Neuronal stem cell (in vitro differentiated cells): ENCODE measurements around the gene NRDE2.

ENCODE experiments used
- DNase-seq: peaks from one replicate; pipeline ENCODE4 v3.0.0-alpha.2; 2013; ENCODE audit warnings: low spot score
- H2AFZ ChIP-seq: one replicate; pipeline ENCODE4 v1.6.1; 2013; ENCODE audit warnings: mild to moderate bottlenecking, low read length, inconsistent platforms
- H2AK5ac ChIP-seq: 2 replicates; pipeline ENCODE4 v1.6.1; 2013; ENCODE audit warnings: low read depth, mild to moderate bottlenecking, inconsistent platforms, low read length, moderate library complexity, mixed read lengths
- H2BK120ac ChIP-seq: 2 replicates; pipeline ENCODE4 v1.6.1; 2013; ENCODE audit warnings: low read depth, mild to moderate bottlenecking, inconsistent platforms, low read length, moderate library complexity, mixed read lengths
- H2BK12ac ChIP-seq: one replicate; pipeline ENCODE4 v1.6.1; 2013; ENCODE audit warnings: low read length, inconsistent platforms
- H2BK15ac ChIP-seq: 2 replicates; pipeline ENCODE4 v1.6.1; 2013; ENCODE audit warnings: mild to moderate bottlenecking, low read length, inconsistent platforms, mixed read lengths
- H2BK5ac ChIP-seq: one replicate; pipeline ENCODE4 v1.6.1; 2013; ENCODE audit warnings: inconsistent platforms, mild to moderate bottlenecking, low read length, moderate library complexity
- H3K14ac ChIP-seq: one replicate; pipeline ENCODE4 v1.6.1; 2013; ENCODE audit warnings: low read length, inconsistent platforms
- H3K18ac ChIP-seq: 2 replicates; pipeline ENCODE4 v1.6.1; 2013; ENCODE audit warnings: low read length, inconsistent platforms
- H3K23ac ChIP-seq: 2 replicates; pipeline ENCODE4 v1.6.1; 2013; ENCODE audit warnings: low read depth, mild to moderate bottlenecking, mixed read lengths, low read length, inconsistent platforms; ENCODE audit not compliant: poor library complexity
- H3K27ac ChIP-seq: replicated peaks from 3 replicates; pipeline ENCODE4 v1.5.1; 2013; ENCODE audit warnings: low read length, inconsistent platforms
- H3K27me3 ChIP-seq, 3 experiments: 2 replicates each; pipeline ENCODE4 v1.6.1; 2013; ENCODE audit warnings: low read length in 3 of 3, mild to moderate bottlenecking in 2 of 3, inconsistent platforms in 1 of 3, low read depth in 1 of 3, mixed read lengths in 1 of 3, moderate library complexity in 1 of 3; ENCODE audit not compliant: control insufficient read depth in 3 of 3, insufficient read depth in 3 of 3
- H3K36me3 ChIP-seq, 2 donors: replicated peaks in 1 of 2; 2 replicates each; pipeline ENCODE4 v1.6.1; 2013; ENCODE audit warnings: low read length in 2 of 2; ENCODE audit not compliant: control insufficient read depth in 2 of 2, insufficient read depth in 2 of 2
- H3K4ac ChIP-seq: 2 replicates; pipeline ENCODE4 v1.6.1; 2013; ENCODE audit warnings: inconsistent platforms, mild to moderate bottlenecking, low read length, moderate library complexity
- H3K4me1 ChIP-seq, 2 donors: 1 replicate in 1 of 2; 2 replicates in 1 of 2; pipeline ENCODE4 v1.6.1; 2013; ENCODE audit warnings: low read length in 2 of 2, low read depth in 1 of 2; ENCODE audit not compliant: control insufficient read depth in 2 of 2, insufficient read depth in 1 of 2
- H3K4me2 ChIP-seq: one replicate; pipeline ENCODE4 v1.6.1; 2013; ENCODE audit warnings: mild to moderate bottlenecking, low read length, inconsistent platforms; ENCODE audit not compliant: insufficient read depth, poor library complexity, severe bottlenecking
- H3K4me3 ChIP-seq, 2 donors: 2 replicates each; pipeline ENCODE4 v1.5.1; 2013; ENCODE audit warnings: low read length in 2 of 2, mild to moderate bottlenecking in 2 of 2, inconsistent platforms in 1 of 2, moderate library complexity in 1 of 2
- H3K79me1 ChIP-seq: one replicate; pipeline ENCODE4 v1.6.1; 2013; ENCODE audit warnings: low read depth, mild to moderate bottlenecking, inconsistent platforms, low read length, moderate library complexity
- H3K9ac ChIP-seq: one replicate; pipeline ENCODE4 v1.6.1; 2013; ENCODE audit warnings: mild to moderate bottlenecking, low read depth, low read length, inconsistent platforms; ENCODE audit not compliant: poor library complexity
- H3K9me3 ChIP-seq, 2 donors: replicated peaks in 1 of 2; 2 replicates each; pipeline versions ENCODE3 to v1.6.1; 2013; ENCODE audit warnings: low read length in 2 of 2, mild to moderate bottlenecking in 2 of 2, inconsistent platforms in 1 of 2, low read depth in 1 of 2, mixed read lengths in 1 of 2, moderate library complexity in 1 of 2; ENCODE audit not compliant: control insufficient read depth in 2 of 2, insufficient read depth in 1 of 2
- H4K8ac ChIP-seq: one replicate; pipeline ENCODE4 v1.6.1; 2013; ENCODE audit warnings: low read depth, mild to moderate bottlenecking, inconsistent platforms, low read length, moderate library complexity
- H4K91ac ChIP-seq: one replicate; pipeline ENCODE4 v1.6.1; 2013; ENCODE audit warnings: low read length, low read depth, mild to moderate bottlenecking, inconsistent platforms; ENCODE audit not compliant: poor library complexity
- WGBS, 2 donors: extraction: QIAGEN DNeasy Blood & Tissue Kit; methylation state at CpG; one replicate each; pipeline ENCODE4 v1.1.7; 2013; ENCODE audit warnings: missing lambda C conversion rate in 2 of 2, mixed read lengths in 1 of 2; ENCODE audit not compliant: insufficient read length in 2 of 2, insufficient replicate concordance in 1 of 2; ENCODE audit errors: extremely low coverage in 2 of 2; 5-methylcytosine and 5-hydroxymethylcytosine counted together

The NRDE2 gene

DNA sequence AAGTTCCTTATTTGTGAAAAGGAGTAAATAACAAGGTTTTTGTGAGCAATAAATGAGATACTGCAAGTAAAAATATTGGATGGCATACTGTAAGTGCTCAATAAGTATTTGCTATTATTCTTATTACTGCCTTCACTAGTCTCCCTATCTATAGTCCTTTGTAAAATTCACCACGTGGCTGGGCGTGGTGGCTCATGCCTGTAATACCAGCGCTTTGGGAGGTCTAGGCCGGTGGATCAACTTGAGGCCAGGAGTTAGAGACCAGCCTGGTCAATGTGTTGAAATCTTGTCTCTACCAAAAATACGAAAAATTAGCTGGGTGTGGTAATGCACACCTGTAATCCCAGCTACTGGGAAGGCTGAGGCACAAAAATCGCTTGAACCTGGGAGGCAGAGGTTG lies 46.5 kb upstream of the NRDE2 start:
- Histone ChIP-seq H3K9ac (no peak overlapping the region), H2BK15ac (no peak overlapping the region), H3K23ac (no peak overlapping the region), H3K4me2 (no peak overlapping the region), H3K18ac (no peak overlapping the region), H3K27ac (no peak overlapping the region), H3K36me3 (no peaks in the 10 kb centered on the region), H3K27me3 (no peaks in the 10 kb centered on the region), H4K8ac (no peak overlapping the region), H3K79me1 (no peaks in the 10 kb centered on the region), H3K14ac (no peak overlapping the region), H3K4ac (no peak overlapping the region), H2AK5ac (no peak overlapping the region), H2BK120ac (no peak overlapping the region), H3K4me3 (no peak overlapping the region), H4K91ac (no peak overlapping the region), H2AFZ (no peak overlapping the region), H2BK12ac (no peak overlapping the region), H3K9me3 (no peaks in the 10 kb centered on the region), H3K4me1 (peaks cover 8 to 11% of the 10 kb centered on the region in 2 donors), H2BK5ac (no peak overlapping the region)
- no peak for DNase-seq
- WGBS, 2 donors = no CpG with 5 or more reads among the region's 6 CpGs

DNA sequence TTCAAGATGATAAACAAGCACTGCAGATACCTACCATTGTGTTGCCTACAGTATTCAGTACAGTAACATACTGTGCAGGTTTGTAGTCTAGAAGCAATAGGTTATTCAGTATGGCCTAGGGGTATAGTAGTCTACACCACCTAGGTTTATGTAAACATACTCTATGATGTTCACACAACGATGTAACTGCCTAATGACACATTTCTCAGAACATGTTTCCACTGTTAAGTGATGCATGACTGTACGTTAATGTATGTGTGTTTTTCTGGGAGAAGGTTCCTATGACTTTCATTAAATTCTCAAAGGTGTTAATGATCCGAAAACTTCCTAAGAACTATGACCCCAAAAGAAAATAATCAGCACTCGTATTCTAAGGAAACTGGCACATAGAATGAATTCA lies 44.2 kb upstream of the NRDE2 start:
- no peak overlapping the region for H2BK12ac ChIP-seq
- WGBS, 2 donors = no CpG with 5 or more reads among the region's 4 CpGs
- H3K18ac ChIP-seq = no peak overlapping the region
- no peak overlapping the region for H3K4me2 ChIP-seq
- H4K91ac ChIP-seq = no peak overlapping the region
- no peak overlapping the region for H3K4me3 ChIP-seq
- peaks cover 0 to 3% of the 10 kb centered on the region in 2 donors for H3K4me1 ChIP-seq
- no peak overlapping the region for H3K4ac ChIP-seq
- no peak overlapping the region for H3K23ac ChIP-seq
- H2AK5ac ChIP-seq = no peak overlapping the region
- H3K27ac ChIP-seq = no peak overlapping the region
- no peak overlapping the region for H2BK120ac ChIP-seq
- no peak for DNase-seq
- H2BK15ac ChIP-seq = no peak overlapping the region
- H4K8ac ChIP-seq = no peak overlapping the region
- no peaks in the 10 kb centered on the region for H3K27me3 ChIP-seq
- H3K9me3 ChIP-seq = no peaks in the 10 kb centered on the region
- no peak overlapping the region for H2BK5ac ChIP-seq
- no peak overlapping the region for H3K9ac ChIP-seq
- no peak overlapping the region for H2AFZ ChIP-seq
- H3K79me1 ChIP-seq = no peaks in the 10 kb centered on the region
- no peak overlapping the region for H3K14ac ChIP-seq
- no peaks in the 10 kb centered on the region for H3K36me3 ChIP-seq

DNA sequence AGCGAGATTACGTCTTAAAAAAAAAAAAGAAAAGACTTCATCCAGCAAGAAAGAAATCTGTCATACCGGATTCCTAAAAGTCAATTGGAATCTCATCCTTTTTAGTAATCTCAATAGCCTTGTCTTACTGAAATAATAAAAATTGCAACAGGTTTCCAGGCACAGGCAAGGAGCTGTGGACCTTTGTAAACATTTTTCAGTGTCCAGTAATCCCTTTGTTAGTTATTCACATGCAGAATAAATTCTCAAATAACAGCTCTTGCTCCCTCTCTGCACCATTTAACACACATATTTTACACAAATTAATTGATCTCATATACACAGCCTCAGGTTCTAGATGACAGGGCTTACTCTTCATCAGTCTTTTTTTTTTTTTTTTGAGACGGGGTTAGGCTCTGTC lies 43.1 kb upstream of the NRDE2 start:
- WGBS, 2 donors = no CpG with 5 or more reads among the region's 4 CpGs

DNA sequence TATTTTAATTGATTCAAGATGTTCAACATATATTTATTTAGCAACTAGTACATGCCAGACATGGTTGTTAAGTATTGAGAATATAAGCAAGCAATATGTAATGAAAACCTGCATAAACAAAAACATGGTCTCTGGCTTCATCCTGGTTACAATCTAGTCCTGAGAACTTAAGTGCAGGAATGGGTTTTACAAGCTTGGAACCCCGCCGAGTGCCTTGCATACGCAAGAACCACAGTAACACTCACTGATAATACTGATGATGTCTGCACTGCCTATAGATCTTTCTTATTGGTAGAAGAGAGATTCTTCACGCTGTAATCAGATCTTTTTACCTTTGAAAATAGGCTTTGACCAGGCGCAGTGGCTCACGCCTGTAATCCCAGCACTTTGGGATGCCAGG lies 42.1 kb upstream of the NRDE2 start:
- no peak overlapping the region for H4K91ac ChIP-seq
- H3K36me3 ChIP-seq = no peaks in the 10 kb centered on the region
- no peaks in the 10 kb centered on the region for H3K9me3 ChIP-seq
- H3K27ac ChIP-seq = no peak overlapping the region
- H2BK15ac ChIP-seq = no peak overlapping the region
- no peaks in the 10 kb centered on the region for H3K79me1 ChIP-seq
- H3K4ac ChIP-seq = no peak overlapping the region
- no peak overlapping the region for H2AFZ ChIP-seq
- no peak overlapping the region for H2BK120ac ChIP-seq
- DNase-seq = no peak
- no peak overlapping the region for H3K4me2 ChIP-seq
- no peak overlapping the region for H2BK12ac ChIP-seq
- H3K14ac ChIP-seq = no peak overlapping the region
- no CpG with 5 or more reads among the region's 6 CpGs for WGBS, 2 donors
- H4K8ac ChIP-seq = no peak overlapping the region
- no peak overlapping the region for H3K9ac ChIP-seq
- H3K27me3 ChIP-seq = no peaks in the 10 kb centered on the region
- H3K4me3 ChIP-seq = no peak overlapping the region
- no peak overlapping the region for H3K23ac ChIP-seq
- no peak overlapping the region for H2BK5ac ChIP-seq
- peaks cover 0 to 2% of the 10 kb centered on the region in 2 donors for H3K4me1 ChIP-seq
- H3K18ac ChIP-seq = no peak overlapping the region
- no peak overlapping the region for H2AK5ac ChIP-seq

More for the DNA sequence above, 43.1 kb upstream of the NRDE2 start:
- H3K23ac ChIP-seq = no peak overlapping the region
- H4K91ac ChIP-seq = no peak overlapping the region
- no peak overlapping the region for H2AFZ ChIP-seq
- no peaks in the 10 kb centered on the region for H3K9me3 ChIP-seq
- no peak overlapping the region for H2AK5ac ChIP-seq
- DNase-seq = no peak
- H2BK12ac ChIP-seq = no peak overlapping the region
- H3K4me3 ChIP-seq = no peak overlapping the region
- no peaks in the 10 kb centered on the region for H3K79me1 ChIP-seq
- H3K14ac ChIP-seq = no peak overlapping the region
- H2BK5ac ChIP-seq = no peak overlapping the region
- H3K36me3 ChIP-seq = no peaks in the 10 kb centered on the region
- H3K4ac ChIP-seq = no peak overlapping the region
- no peak overlapping the region for H3K27ac ChIP-seq
- no peak overlapping the region for H2BK15ac ChIP-seq
- no peak overlapping the region for H3K18ac ChIP-seq
- no peak overlapping the region for H2BK120ac ChIP-seq
- H3K27me3 ChIP-seq = no peaks in the 10 kb centered on the region
- no peak overlapping the region for H3K9ac ChIP-seq
- no peak overlapping the region for H4K8ac ChIP-seq
- H3K4me2 ChIP-seq = no peak overlapping the region
- peaks cover 0 to 3% of the 10 kb centered on the region in 2 donors for H3K4me1 ChIP-seq
